ENCODE measurements around the gene DSCAM.

GRCh38 chr21:40276001-40276400 is 571.0 kb downstream of the DSCAM start:
- TF ChIP-seq CTCF (conservative IDR thresholded peaks at IDR 0.05 in 1 of 2, IDR thresholded peaks at IDR 0.05 in 1 of 2; ENCODE audit: low read depth in 1 of 2, low read length in 2 of 2) (no peak), EZH2 (IDR thresholded peaks at IDR 0.05; ENCODE audit: low read length, missing control alignments) (no peak)
